KMS-11 (cell line): Measurements from ENCODE around the gene LPP.

Experiments
- H2AFZ ChIP-seq: fragments of 200-600 bp; sonication (generic); 2 replicates; pipeline ENCODE4 v1.6.1; 2016; ENCODE audit warnings: antibody characterized with exemption, mixed run types, low read depth
- H3K27ac ChIP-seq: fragments of 200-600 bp; sonication (generic); 2 replicates; pipeline ENCODE4 v1.6.1; 2016; ENCODE audit warnings: mild to moderate bottlenecking, mixed run types
- H3K27me3 ChIP-seq: fragments of 200-600 bp; sonication (generic); 2 replicates; pipeline ENCODE4 v1.6.1; 2017; ENCODE audit warnings: mild to moderate bottlenecking, low read depth, mixed run types, moderate library complexity; ENCODE audit not compliant: insufficient read depth
- H3K36me3 ChIP-seq: fragments of 200-600 bp; sonication (generic); 2 replicates; pipeline ENCODE4 v1.6.1; 2017; ENCODE audit warnings: mild to moderate bottlenecking, mixed run types; ENCODE audit not compliant: insufficient read depth
- H3K4me1 ChIP-seq: fragments of 200-600 bp; sonication (generic); 2 replicates; pipeline ENCODE4 v1.6.1; 2016; ENCODE audit warnings: mild to moderate bottlenecking, low read depth, mixed run types; ENCODE audit not compliant: poor library complexity, severe bottlenecking
- H3K4me2 ChIP-seq: fragments of 200-600 bp; sonication (generic); 2 replicates; pipeline ENCODE4 v1.7.0; 2016; ENCODE audit warnings: mild to moderate bottlenecking, mixed run types
- H3K4me3 ChIP-seq: fragments of 200-600 bp; sonication (generic); IDR thresholded peaks from 2 replicates; pipeline ENCODE4 v1.6.1; 2017; ENCODE audit warnings: low read depth, low read length, mixed read lengths; ENCODE audit not compliant: insufficient read depth
- H3K79me2 ChIP-seq: fragments of 200-600 bp; sonication (generic); 2 replicates; pipeline ENCODE4 v1.6.1; 2016; ENCODE audit warnings: low read depth, mixed run types; ENCODE audit not compliant: insufficient read depth
- H3K9ac ChIP-seq: fragments of 200-600 bp; sonication (generic); 2 replicates; pipeline ENCODE4 v1.6.1; 2016; ENCODE audit warnings: mild to moderate bottlenecking, mixed run types
- H4K20me1 ChIP-seq: fragments of 200-600 bp; sonication (generic); 2 replicates; pipeline ENCODE4 v1.6.1; 2016; ENCODE audit warnings: mild to moderate bottlenecking, mixed run types; ENCODE audit not compliant: insufficient read depth
- CTCF ChIP-seq: fragments of 200-600 bp; sonication (generic); conservative IDR thresholded peaks from 2 replicates; pipeline ENCODE4 v1.6.1; 2017; ENCODE audit warnings: low read depth, mild to moderate bottlenecking, antibody characterized with exemption, low read length, moderate library complexity, mixed read lengths

Gene LPP

GRCh38 chr3:188191460-188191859 is 37.5 kb downstream of the LPP start:
- Histone ChIP-seq H3K36me3 (no peaks in the 10 kb centered on the region), H3K79me2 (no peaks in the 10 kb centered on the region), H3K4me2 (no peak overlapping the region), H3K27ac (no peak overlapping the region), H3K27me3 (no peaks in the 10 kb centered on the region), H2AFZ (no peak overlapping the region), H4K20me1 (no peaks in the 10 kb centered on the region), H3K4me1 (peaks cover 6% of the 10 kb centered on the region), H3K4me3 (no peak overlapping the region), H3K9ac (no peak overlapping the region)
- no peak for TF ChIP-seq CTCF

- no peaks in the 10 kb centered on the region for H3K36me3 ChIP-seq
- no peak overlapping the region for H3K4me2 ChIP-seq
- H3K79me2 ChIP-seq: no peaks in the 10 kb centered on the region
- no peak overlapping the region for H3K27ac ChIP-seq
- H3K27me3 ChIP-seq: no peaks in the 10 kb centered on the region
- no peak overlapping the region for H2AFZ ChIP-seq
- H4K20me1 ChIP-seq: no peaks in the 10 kb centered on the region
- TF ChIP-seq CTCF: no peak
- H3K4me1 ChIP-seq: peaks cover 2% of the 10 kb centered on the region
- H3K9ac ChIP-seq: no peak overlapping the region
- H3K4me3 ChIP-seq: no peak overlapping the region
Measured at GRCh38 chr3:188192034-188192433, 38.1 kb downstream of the LPP start.

GRCh38 chr3:188194332-188194731 is 40.4 kb downstream of the LPP start:
- Histone ChIP-seq H3K4me3 (no peak overlapping the region), H3K9ac (no peak overlapping the region), H3K36me3 (no peaks in the 10 kb centered on the region), H3K27ac (no peak overlapping the region), H4K20me1 (no peaks in the 10 kb centered on the region), H3K27me3 (no peaks in the 10 kb centered on the region), H3K4me1 (no peaks in the 10 kb centered on the region), H3K4me2 (no peak overlapping the region), H3K79me2 (no peaks in the 10 kb centered on the region), H2AFZ (no peak overlapping the region)
- TF ChIP-seq CTCF: no peak

GRCh38 chr3:188196232-188196990 is 42.5 kb downstream of the LPP start:
- Histone ChIP-seq H3K4me3 (no peak overlapping the region), H3K27ac (no peak overlapping the region), H2AFZ (no peak overlapping the region), H4K20me1 (no peaks in the 10 kb centered on the region), H3K9ac (no peak overlapping the region), H3K4me1 (no peaks in the 10 kb centered on the region), H3K4me2 (no peak overlapping the region), H3K27me3 (no peaks in the 10 kb centered on the region), H3K79me2 (no peaks in the 10 kb centered on the region), H3K36me3 (no peaks in the 10 kb centered on the region)
- TF ChIP-seq CTCF: no peak
